Kidney (tissue), 14 donors: ENCODE data around the gene TMSB15C. TPM values are rescaled to one million over a fixed set of nuclear protein-coding genes. Genes with fewer than 3 reads are reported as not detected.

Experiments
- DNase-seq, 5 donors: peaks; one replicate each; pipeline ENCODE4 v3.0.0-alpha.2; 2013 to 2020
- FAIRE-seq: peaks from 2 replicates; lab custom pipeline; 2012; peaks lifted over from hg19 to GRCh38; lab: Jason Lieb, UNC
- H3K27ac ChIP-seq, 2 donors: one replicate each; pipeline ENCODE4 v1.7.0; 2013; ENCODE audit warnings: low read depth in 2 of 2, low read length in 2 of 2, inconsistent platforms in 1 of 2
- H3K27me3 ChIP-seq: one replicate; pipeline ENCODE4 v1.7.1; 2013; ENCODE audit warnings: low read length, inconsistent platforms; ENCODE audit not compliant: control insufficient read depth, insufficient read depth
- H3K36me3 ChIP-seq, 3 donors: one replicate each; pipeline versions ENCODE4 v1.7.0 to v1.7.1; 2013; ENCODE audit warnings: low read length in 3 of 3, control low read depth in 1 of 3, inconsistent platforms in 1 of 3; ENCODE audit not compliant: insufficient read depth in 3 of 3, control insufficient read depth in 2 of 3
- H3K4me1 ChIP-seq, 3 donors: one replicate each; pipeline versions ENCODE4 v1.7.0 to v1.7.1; 2013; ENCODE audit warnings: low read length in 3 of 3, inconsistent platforms in 1 of 3, low read depth in 1 of 3; ENCODE audit not compliant: control insufficient read depth in 2 of 3, insufficient read depth in 2 of 3
- H3K4me3 ChIP-seq, 3 donors: one replicate each; pipeline versions ENCODE4 v1.7.0 to v1.8.1; 2013; ENCODE audit warnings: low read length in 3 of 3, control low read depth in 1 of 3, inconsistent platforms in 1 of 3
- H3K9ac ChIP-seq, 3 donors: one replicate each; pipeline versions ENCODE4 v1.7.0 to v1.7.1; 2013; ENCODE audit warnings: low read length in 3 of 3, control low read depth in 1 of 3, inconsistent platforms in 1 of 3
- H3K9me3 ChIP-seq, 3 donors: one replicate each; pipeline versions ENCODE4 v1.7.0 to v1.7.1; 2013; ENCODE audit warnings: low read length in 3 of 3, control low read depth in 1 of 3, inconsistent platforms in 1 of 3; ENCODE audit not compliant: control insufficient read depth in 2 of 3, insufficient read depth in 1 of 3
- intact Hi-C: fragments of 100-400 bp; cut with DNase I; formaldehyde crosslinking; loops from one replicate; pipeline ENCODE4 v1.11.1; 2022
- polyA plus RNA-seq: library from polyadenylated mRNA; stranded (reverse); fragments of 350-450 nt; fragmentation: Illumina TruSeq; extraction: RNeasy Lipid Tissue Mini Kit (QIAGEN cat#74804); gene quantifications from one replicate; pipeline ENCODE4 v1.2.3, GENCODE V29; 2014; ENCODE audit warnings: low read depth, low replicate concordance; ENCODE audit not compliant: insufficient read depth
- total RNA-seq: library from RNA; stranded (reverse); fragmentation: NEBNext Ultra II Directional; extraction: Animal tissue kit (Norgen Biotek cat#: 25700); gene quantifications from one replicate; pipeline ENCODE4 v1.2.1, GENCODE V29; 2021
- TF ChIP-seq, protein P1 (sequence below): IDR thresholded peaks from 3 replicates; pipeline ENCODE4 v1.5.1; 2012; ENCODE audit warnings: mild to moderate bottlenecking, moderate library complexity, borderline replicate concordance; ENCODE audit not compliant: insufficient read depth; ENCODE audit errors: extremely low read depth
- donor health status: control.
- donor health status: control.
- donor health status: control.
- donor health status: control.
- donor health status: control.
- donor health status: DM: yes; HTN: yes; CAD: no.
- donor health status: Normal renal cell carcinoma (clear cell type).

The TMSB15C gene
- total and polyA plus RNA-seq, 2 donors from 2014 or later, result 0.28 to 1.5 TPM

GRCh38 chrX:104098919-104099318 is 22.9 kb upstream of the TMSB15C start:
- H3K9ac ChIP-seq, result no peak overlapping the region
- TF ChIP-seq, protein P1, sequence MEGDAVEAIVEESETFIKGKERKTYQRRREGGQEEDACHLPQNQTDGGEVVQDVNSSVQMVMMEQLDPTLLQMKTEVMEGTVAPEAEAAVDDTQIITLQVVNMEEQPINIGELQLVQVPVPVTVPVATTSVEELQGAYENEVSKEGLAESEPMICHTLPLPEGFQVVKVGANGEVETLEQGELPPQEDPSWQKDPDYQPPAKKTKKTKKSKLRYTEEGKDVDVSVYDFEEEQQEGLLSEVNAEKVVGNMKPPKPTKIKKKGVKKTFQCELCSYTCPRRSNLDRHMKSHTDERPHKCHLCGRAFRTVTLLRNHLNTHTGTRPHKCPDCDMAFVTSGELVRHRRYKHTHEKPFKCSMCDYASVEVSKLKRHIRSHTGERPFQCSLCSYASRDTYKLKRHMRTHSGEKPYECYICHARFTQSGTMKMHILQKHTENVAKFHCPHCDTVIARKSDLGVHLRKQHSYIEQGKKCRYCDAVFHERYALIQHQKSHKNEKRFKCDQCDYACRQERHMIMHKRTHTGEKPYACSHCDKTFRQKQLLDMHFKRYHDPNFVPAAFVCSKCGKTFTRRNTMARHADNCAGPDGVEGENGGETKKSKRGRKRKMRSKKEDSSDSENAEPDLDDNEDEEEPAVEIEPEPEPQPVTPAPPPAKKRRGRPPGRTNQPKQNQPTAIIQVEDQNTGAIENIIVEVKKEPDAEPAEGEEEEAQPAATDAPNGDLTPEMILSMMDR, result no peak
- H3K4me3 ChIP-seq, result no peak overlapping the region
- H3K27ac ChIP-seq, result no peak overlapping the region
- FAIRE-seq, result no peak
- DNase-seq, result no peak
- intact Hi-C loops, result no loop called here
- no peaks in the 10 kb centered on the region for H3K4me1 ChIP-seq
- H3K36me3 ChIP-seq, result no peaks in the 10 kb centered on the region
- no peaks in the 10 kb centered on the region for H3K9me3 ChIP-seq
- no peaks in the 10 kb centered on the region for H3K27me3 ChIP-seq

GRCh38 chrX:104098151-104098808 is 22.2 kb upstream of the TMSB15C start:
- H3K36me3 ChIP-seq, result no peaks in the 10 kb centered on the region
- intact Hi-C loops, result no loop called here
- no peak overlapping the region for H3K27ac ChIP-seq
- H3K4me1 ChIP-seq, result no peaks in the 10 kb centered on the region
- no peak overlapping the region for H3K9ac ChIP-seq
- no peak overlapping the region for H3K4me3 ChIP-seq
- FAIRE-seq, result peak; percentile 99
- DNase-seq, result peak in 3 of 5 donors; percentile 58 to 81 (median 61)
- no peaks in the 10 kb centered on the region for H3K9me3 ChIP-seq
- H3K27me3 ChIP-seq, result no peaks in the 10 kb centered on the region
- TF ChIP-seq, protein P1, result peak; percentile 49

DNA sequence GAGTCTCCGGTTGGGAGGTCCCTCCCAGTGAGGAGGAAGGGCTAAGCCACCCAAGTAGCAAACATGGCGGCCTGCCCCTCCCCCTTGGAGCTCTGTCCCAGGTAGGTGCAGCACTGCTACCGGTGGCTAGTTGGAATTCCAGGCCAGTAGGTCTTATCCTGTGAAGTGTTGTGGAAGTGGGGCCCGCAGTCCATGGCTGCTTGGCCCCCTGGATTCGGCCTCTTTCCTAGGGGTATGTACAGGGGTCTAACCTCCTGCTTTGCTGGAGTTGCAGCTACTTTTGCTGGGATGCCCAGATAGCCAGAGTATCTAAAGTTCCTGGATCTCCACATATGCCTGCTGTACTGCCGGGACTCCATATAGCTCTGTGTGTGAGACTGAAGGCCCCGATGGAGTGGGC is 9.9 kb upstream of the TMSB15C start:
- FAIRE-seq, result no peak
- TF ChIP-seq, protein P1, result no peak
- no peaks in the 10 kb centered on the region for H3K9me3 ChIP-seq
- no peak overlapping the region for H3K27ac ChIP-seq
- H3K4me1 ChIP-seq, result no peaks in the 10 kb centered on the region
- intact Hi-C loops, result no loop called here
- no peaks in the 10 kb centered on the region for H3K36me3 ChIP-seq
- H3K27me3 ChIP-seq, result peaks cover 2% of the 10 kb centered on the region
- no peak for DNase-seq
- H3K9ac ChIP-seq, result no peak overlapping the region
- H3K4me3 ChIP-seq, result no peak overlapping the region
